Measurements from ENCODE around the gene WDR70. TPM values are rescaled to one million over a fixed set of nuclear protein-coding genes. Genes with fewer than 3 reads are reported as not detected.
"Not testable (repeated sequence)": the region's sequence is repeated elsewhere in the genome, so short reads cannot be mapped to it uniquely, and the experiment has no call there.

The WDR70 gene
- total and polyA plus RNA-seq, 7 donors = 8.4 to 36.4 (median 25.5) TPM

- peak; percentile 94 for DNase-seq
- peak in 3 of 4 donors; percentile 70 to 86 (median 70) for TF ChIP-seq EP300 (IDR thresholded peaks at IDR 0.05)
- TF ChIP-seq POLR2AphosphoS5 (IDR thresholded peaks at IDR 0.05) = peak in 3 of 4 donors; percentile 39 to 67 (median 66)
- no peak for TF ChIP-seq CTCF (IDR thresholded peaks at IDR 0.05)
- TF ChIP-seq POLR2A (IDR thresholded peaks at IDR 0.05) = peak in 1 of 2 donors; percentile 6
- H3K27ac ChIP-seq = peak overlapping the region; percentile 57 to 93 (median 84)
- intact Hi-C loops (cut with DNase I) = loop anchor here (1.0 to 10.0 kb wide), 4 partner anchors 58 to 283 kb away; no protein-coding TSS in a partner anchor
- no peak overlapping the region for H3K4me3 ChIP-seq
- H3K36me3 ChIP-seq = no peaks in the 10 kb centered on the region
- H3K27me3 ChIP-seq = no peaks in the 10 kb centered on the region
- WGBS, 2 donors = 85 to 91% methylated on average over 15 of the region's 15 CpGs
- peaks cover 0 to 5% (median 1%) of the 10 kb centered on the region in 4 donors for H3K9me3 ChIP-seq
- H3K4me1 ChIP-seq = peaks cover 0 to 26% (median 18%) of the 10 kb centered on the region in 4 donors
Measured at GRCh38 chr5:37777432-37778130, 398.5 kb downstream of the WDR70 start.

- DNase-seq; intact Hi-C loops (cut with DNase I); H3K4me3 ChIP-seq; H3K27ac ChIP-seq; H3K36me3 ChIP-seq; H3K9me3 ChIP-seq; H3K27me3 ChIP-seq: not testable (repeated sequence)
- peaks cover 0 to 18% (median 13%) of the 10 kb centered on the region in 4 donors for H3K4me1 ChIP-seq
- WGBS, 2 donors = 93 to 95% methylated on average over 8 of the region's 8 CpGs
Measured at GRCh38 chr5:37781409-37781808, 402.3 kb downstream of the WDR70 start.

GRCh38 chr5:37786416-37786815 lies 407.3 kb downstream of the WDR70 start:
- intact Hi-C loops (cut with DNase I) = no loop called here
- 74 to 88% methylated on average over 2 of the region's 2 CpGs for WGBS, 2 donors

GRCh38 chr5:37786862-37787519 lies 407.9 kb downstream of the WDR70 start:
- TF ChIP-seq CTCF (IDR thresholded peaks at IDR 0.05) (no peak), EP300 (IDR thresholded peaks at IDR 0.05) (no peak), POLR2A (IDR thresholded peaks at IDR 0.05) (no peak), POLR2AphosphoS5 (IDR thresholded peaks at IDR 0.05) (no peak)
- no peaks in the 10 kb centered on the region for H3K27me3 ChIP-seq
- no peak overlapping the region for H3K27ac ChIP-seq
- DNase-seq = no peak
- H3K4me3 ChIP-seq = no peak overlapping the region
- H3K4me1 ChIP-seq = peaks cover 0 to 7% (median 4%) of the 10 kb centered on the region in 4 donors
- WGBS, 2 donors = 91 to 93% methylated on average over 5 of the region's 5 CpGs
- H3K36me3 ChIP-seq = no peaks in the 10 kb centered on the region
- no peaks in the 10 kb centered on the region for H3K9me3 ChIP-seq
- intact Hi-C loops (cut with DNase I) = no loop called here

More at GRCh38 chr5:37786416-37786815, 407.3 kb downstream of the WDR70 start:
- Histone ChIP-seq H3K27ac (no peak overlapping the region), H3K4me3 (no peak overlapping the region), H3K4me1 (peaks cover 0 to 7% (median 4%) of the 10 kb centered on the region in 4 donors), H3K27me3 (no peaks in the 10 kb centered on the region), H3K36me3 (no peaks in the 10 kb centered on the region), H3K9me3 (no peaks in the 10 kb centered on the region)
- no peak for DNase-seq
- TF ChIP-seq POLR2AphosphoS5 (IDR thresholded peaks at IDR 0.05) (no peak), CTCF (IDR thresholded peaks at IDR 0.05) (no peak), EP300 (IDR thresholded peaks at IDR 0.05) (no peak), POLR2A (IDR thresholded peaks at IDR 0.05) (no peak)

GRCh38 chr5:37787742-37788141 lies 408.6 kb downstream of the WDR70 start:
- intact Hi-C loops (cut with DNase I) = no loop called here
- Histone ChIP-seq H3K27me3 (no peaks in the 10 kb centered on the region), H3K4me1 (peaks cover 0 to 7% (median 4%) of the 10 kb centered on the region in 4 donors), H3K4me3 (no peak overlapping the region), H3K36me3 (no peaks in the 10 kb centered on the region), H3K9me3 (no peaks in the 10 kb centered on the region), H3K27ac (no peak overlapping the region)
- no peak for TF ChIP-seq EP300 (IDR thresholded peaks at IDR 0.05)
- TF ChIP-seq POLR2AphosphoS5 (IDR thresholded peaks at IDR 0.05) = no peak
- TF ChIP-seq CTCF (IDR thresholded peaks at IDR 0.05) = no peak
- no peak for TF ChIP-seq POLR2A (IDR thresholded peaks at IDR 0.05)
- 77 to 86% methylated on average over 6 of the region's 6 CpGs for WGBS, 2 donors
- no peak for DNase-seq

All from sigmoid colon (tissue), 7 donors.